ENCODE data around the gene TMEM9B. TPM values are rescaled to one million over a fixed set of nuclear protein-coding genes. Genes with fewer than 3 reads are reported as not detected.

TMEM9B gene
- total RNA-seq = 37.9 TPM

GRCh38 chr11:8964324-8965320 lies at the start of gene TMEM9B:
TMEM9B (minus strand) TSS chr11:8964442; CDS start chr11:8964313, 129 bp downstream.

GRCh38 chr11:9003573-9004182 lies 39.4 kb upstream of the TMEM9B start, which contains the start of gene NRIP3:
NRIP3 (minus strand) TSS chr11:9004001; CDS start chr11:9003935, 66 bp downstream.

DNA sequence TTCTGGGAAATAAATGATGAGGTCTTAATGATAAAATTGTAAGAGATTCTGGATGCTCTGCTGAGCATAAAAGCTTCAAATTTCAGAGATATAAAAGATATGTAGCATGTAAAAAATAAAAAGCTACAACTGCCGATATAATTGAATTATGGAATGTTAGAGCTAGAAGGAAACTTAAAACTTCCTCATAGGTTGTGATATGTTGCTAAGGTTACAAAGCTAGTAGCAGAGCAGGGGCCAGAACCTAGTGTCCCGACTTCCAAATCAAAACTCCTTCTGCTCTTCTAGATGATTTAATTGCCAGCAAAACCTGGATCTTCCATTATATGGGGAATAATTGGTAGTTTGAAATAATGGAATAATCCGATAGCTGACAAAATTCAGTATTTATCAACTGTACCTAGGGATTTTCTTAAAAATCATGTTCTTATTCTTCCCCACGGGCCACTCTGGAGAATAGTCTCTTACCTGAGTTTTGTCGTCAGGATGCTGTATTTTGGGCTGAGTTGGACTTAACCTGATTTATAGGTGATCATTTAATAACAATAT lies 21.6 kb downstream of the TMEM9B start, which contains the start of gene ASCL3:
TSS of gene ASCL3 (minus strand) at position 499 of the 549 bp plus-strand sequence. CDS start 4,855 bp downstream, outside the sequence.

DNA sequence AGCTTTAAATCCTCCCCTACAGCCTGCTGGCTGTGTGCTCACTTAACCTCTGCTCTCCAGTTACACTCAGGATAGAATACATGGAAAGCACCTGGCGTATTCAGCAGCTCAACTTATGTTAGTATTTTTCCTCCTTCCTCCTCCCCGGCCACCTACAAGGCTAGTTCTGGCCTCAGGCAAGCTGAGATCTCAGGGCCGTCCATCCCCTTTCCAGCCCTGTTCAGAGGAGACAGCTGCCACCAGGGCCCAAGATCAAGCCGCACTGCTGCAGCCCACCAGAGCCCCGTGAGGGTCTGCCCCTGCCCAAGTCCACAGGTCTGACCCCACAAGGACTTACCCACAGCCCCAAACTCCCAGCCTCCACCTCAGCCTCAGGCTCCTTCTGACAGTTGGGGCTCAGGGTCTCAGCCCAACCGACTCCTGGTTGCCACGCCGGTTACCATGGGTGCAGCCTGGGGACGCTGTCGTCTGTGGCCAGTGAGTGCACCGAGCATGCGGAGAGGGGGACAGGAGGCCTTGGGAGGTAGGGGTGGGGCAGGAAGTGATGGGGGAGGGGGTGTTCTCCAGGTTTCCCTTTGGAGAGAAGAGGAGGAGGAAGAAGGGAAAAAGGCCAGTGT lies 31.6 kb downstream of the TMEM9B start, which contains the start of gene C11orf16:
TSS of gene C11orf16 (minus strand) at position 384 of the 617 bp plus-strand sequence. CDS start 639 bp downstream, outside the sequence.

GRCh38 chr11:8911029-8911823 lies 53.0 kb downstream of the TMEM9B start, which contains the start of gene AKIP1:
AKIP1 (plus strand) TSS chr11:8911189; CDS start chr11:8911450, 261 bp downstream.

Small RNA genes within 50 kb of the gene (small RNA-seq; reads per million reads assigned to genes)
- not detected for gene RF00019 (ENCODE audit: low replicate concordance)

Other genes with a start within 250 kb of the TMEM9B start
- 24.7 TPM for gene AKIP1, start 53.3 kb downstream of the TMEM9B start, total RNA-seq
- not detected for gene C11orf16, start 31.5 kb downstream of the TMEM9B start, total RNA-seq
- not detected for gene ASCL3, start 21.4 kb downstream of the TMEM9B start, total RNA-seq
- 8.8 TPM for gene NRIP3, start 39.6 kb upstream of the TMEM9B start, total RNA-seq
- 7.2 TPM for gene SCUBE2, start 127.2 kb upstream of the TMEM9B start, total RNA-seq